Measurements from ENCODE around the gene SOX15.
A peak's percentile ranks its signal among the peaks of the same experiment; 100 is the strongest.

The SOX15 gene

DNA sequence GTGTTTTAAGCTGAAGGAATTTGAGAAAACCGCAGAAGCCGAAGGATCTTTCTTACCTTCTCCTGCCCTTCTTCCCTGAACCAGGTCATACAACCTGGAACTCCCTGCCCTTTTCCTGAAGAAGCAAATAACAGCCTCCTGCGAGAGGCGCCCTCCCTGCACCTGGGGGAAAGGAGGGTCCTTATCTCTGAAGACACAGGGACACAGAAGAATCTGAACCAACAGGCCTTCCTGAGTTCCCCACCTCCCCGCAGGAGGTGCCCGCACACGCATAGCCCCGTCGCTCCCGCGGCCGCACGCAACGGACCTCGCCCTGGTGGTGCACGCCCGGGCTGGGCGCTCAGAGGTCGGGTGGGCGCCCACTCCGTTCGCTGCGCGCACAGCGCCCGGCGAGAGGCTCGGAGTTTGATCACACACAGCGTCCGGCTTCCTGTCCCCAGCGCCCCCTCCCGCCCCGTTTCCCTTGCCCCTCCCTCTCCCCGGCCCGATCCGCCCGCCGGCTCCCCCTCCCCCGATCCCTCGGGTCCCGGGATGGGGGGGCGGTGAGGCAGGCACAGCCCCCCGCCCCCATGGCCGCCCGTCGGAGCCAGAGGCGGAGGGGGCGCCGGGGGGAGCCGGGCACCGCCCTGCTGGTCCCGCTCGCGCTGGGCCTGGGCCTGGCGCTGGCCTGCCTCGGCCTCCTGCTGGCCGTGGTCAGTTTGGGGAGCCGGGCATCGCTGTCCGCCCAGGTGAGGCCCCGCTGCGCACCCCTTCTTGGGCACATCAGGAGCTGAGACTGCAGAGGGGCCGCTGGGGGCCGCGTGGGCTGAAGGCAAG lies 41.1 kb downstream of the SOX15 start, which contains the start of gene TNFSF12:
TSS of gene TNFSF12 (plus strand) at position 474 of the 816 bp plus-strand sequence. CDS start at position 570, 96 bp downstream.
- TF ChIP-seq, protein P1, sequence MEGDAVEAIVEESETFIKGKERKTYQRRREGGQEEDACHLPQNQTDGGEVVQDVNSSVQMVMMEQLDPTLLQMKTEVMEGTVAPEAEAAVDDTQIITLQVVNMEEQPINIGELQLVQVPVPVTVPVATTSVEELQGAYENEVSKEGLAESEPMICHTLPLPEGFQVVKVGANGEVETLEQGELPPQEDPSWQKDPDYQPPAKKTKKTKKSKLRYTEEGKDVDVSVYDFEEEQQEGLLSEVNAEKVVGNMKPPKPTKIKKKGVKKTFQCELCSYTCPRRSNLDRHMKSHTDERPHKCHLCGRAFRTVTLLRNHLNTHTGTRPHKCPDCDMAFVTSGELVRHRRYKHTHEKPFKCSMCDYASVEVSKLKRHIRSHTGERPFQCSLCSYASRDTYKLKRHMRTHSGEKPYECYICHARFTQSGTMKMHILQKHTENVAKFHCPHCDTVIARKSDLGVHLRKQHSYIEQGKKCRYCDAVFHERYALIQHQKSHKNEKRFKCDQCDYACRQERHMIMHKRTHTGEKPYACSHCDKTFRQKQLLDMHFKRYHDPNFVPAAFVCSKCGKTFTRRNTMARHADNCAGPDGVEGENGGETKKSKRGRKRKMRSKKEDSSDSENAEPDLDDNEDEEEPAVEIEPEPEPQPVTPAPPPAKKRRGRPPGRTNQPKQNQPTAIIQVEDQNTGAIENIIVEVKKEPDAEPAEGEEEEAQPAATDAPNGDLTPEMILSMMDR (IDR thresholded peaks at IDR 0.05): peak; percentile 12; the same call in 1 of the 2 replicates
- no peak for TF ChIP-seq ZFX (IDR thresholded peaks at IDR 0.05; ENCODE audit: borderline replicate concordance)
- no peak within 1 kb of the TSS for H3K27ac ChIP-seq

DNA sequence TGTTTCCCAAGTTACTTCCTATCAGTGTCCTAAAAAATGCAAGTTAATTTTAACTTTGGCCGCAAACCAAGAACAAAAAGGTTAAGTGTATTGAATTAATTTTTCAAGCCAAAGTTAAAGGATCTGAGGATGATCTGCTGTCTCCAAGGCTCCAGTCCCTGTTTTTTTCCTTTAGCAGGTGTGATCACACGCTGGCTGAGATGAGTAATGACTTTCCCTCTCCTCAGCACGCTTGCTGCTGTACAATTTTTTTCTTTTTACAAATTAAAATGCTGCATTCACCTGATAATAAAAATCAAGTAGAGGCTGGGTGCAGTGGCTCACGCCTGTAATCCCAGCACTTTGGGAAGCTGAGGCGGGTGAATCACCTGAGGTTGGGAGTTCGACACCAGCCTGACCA lies 45.0 kb downstream of the SOX15 start:
- TF ChIP-seq, protein P1 (IDR thresholded peaks at IDR 0.05): no peak
- TF ChIP-seq ZFX (IDR thresholded peaks at IDR 0.05; ENCODE audit: borderline replicate concordance): no peak
- H3K27ac ChIP-seq: no peak overlapping the region

DNA sequence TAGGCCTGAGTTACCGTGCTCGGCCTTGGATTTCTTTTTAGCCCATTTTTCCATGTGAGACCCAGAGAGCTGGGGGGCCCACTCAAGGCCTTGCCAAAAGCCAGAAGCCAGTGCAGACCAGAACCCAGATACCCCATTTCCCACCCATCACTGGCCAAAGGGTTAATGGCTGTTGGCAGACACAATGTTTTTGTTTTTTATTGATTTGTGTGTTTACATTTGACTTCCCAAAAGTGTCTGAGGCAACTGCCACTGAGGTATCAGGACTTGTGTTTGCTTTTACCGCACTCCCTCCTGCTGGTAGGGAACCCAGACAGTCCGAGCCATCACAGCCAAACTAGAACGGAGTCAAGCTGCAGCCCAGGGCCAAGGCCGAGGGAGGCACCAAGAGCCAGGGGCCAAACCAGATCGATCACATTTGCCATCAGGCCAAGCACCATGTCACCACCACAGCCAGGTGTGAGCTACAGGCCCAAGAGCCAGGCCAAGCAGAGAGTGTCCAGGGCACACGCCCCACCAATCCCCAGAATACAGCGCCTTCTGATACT lies 48.7 kb downstream of the SOX15 start:
- no peak for TF ChIP-seq ZFX (IDR thresholded peaks at IDR 0.05; ENCODE audit: borderline replicate concordance)
- TF ChIP-seq, protein P1 (IDR thresholded peaks at IDR 0.05): no peak

DNA sequence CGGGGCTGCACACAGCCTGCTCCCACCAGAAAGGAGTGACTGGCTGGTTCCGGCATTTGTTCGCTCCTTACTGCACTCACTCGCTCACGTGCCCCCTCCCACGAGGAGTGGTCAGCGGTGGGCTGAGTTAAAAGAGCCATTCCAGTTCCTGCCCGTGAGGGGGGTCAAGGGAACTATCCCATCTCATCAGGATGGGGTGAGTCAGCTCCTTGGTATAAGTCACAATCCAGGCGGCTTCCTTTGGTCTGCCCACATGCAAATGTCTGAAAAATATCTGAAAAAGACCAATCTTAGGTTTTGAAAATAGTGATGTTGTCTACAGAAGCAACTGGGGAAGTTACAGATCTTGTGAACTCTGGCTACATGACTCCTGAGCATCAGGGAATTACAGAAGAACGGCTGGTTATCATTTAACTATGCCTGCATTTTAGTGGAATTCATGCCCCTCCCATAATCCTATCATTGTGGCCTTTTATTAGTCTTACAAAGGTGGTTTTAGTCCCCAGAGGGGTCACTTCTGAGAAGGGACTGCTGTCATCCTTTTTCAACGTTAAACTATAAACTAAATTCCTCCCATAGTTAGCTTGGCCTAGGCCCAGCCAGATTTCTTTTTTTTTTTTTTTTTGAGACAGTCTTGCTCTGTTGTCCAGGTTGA lies 50.9 kb downstream of the SOX15 start:
- no peak for TF ChIP-seq ZFX (IDR thresholded peaks at IDR 0.05; ENCODE audit: borderline replicate concordance)
- TF ChIP-seq, protein P1 (IDR thresholded peaks at IDR 0.05): no peak

More for the DNA sequence above, 48.7 kb downstream of the SOX15 start:
- no peak overlapping the region for H3K27ac ChIP-seq

More for the DNA sequence above, 50.9 kb downstream of the SOX15 start:
- no peak overlapping the region for H3K27ac ChIP-seq

All from 22Rv1 (cell line).